MM.1S (cell line): Measurements from ENCODE around the gene ACTC1.

Source experiments
- DNase-seq: peaks from one replicate; pipeline ENCODE4 v3.0.0-alpha.2; 2015
- H2AFZ ChIP-seq: fragments of 300-600 bp; sonication (generic); 2 replicates; pipeline ENCODE4 v1.6.0; 2016; ENCODE audit warnings: antibody characterized with exemption, low read length
- H3F3A ChIP-seq: fragments of 300-600 bp; sonication (generic); 2 replicates; pipeline ENCODE4 v1.6.1; 2016; ENCODE audit warnings: mild to moderate bottlenecking, antibody characterized with exemption, low read length, moderate library complexity, mixed read lengths; ENCODE audit not compliant: insufficient read depth
- H3K27ac ChIP-seq: fragments of 300-600 bp; sonication (generic); 2 replicates; pipeline ENCODE4 v1.5.1; 2016; ENCODE audit warnings: mild to moderate bottlenecking, low read length
- H3K27me3 ChIP-seq: fragments of 300-600 bp; sonication (generic); replicated peaks from 2 replicates; pipeline ENCODE4 v1.6.0; 2016; ENCODE audit warnings: low read length; ENCODE audit not compliant: insufficient read depth
- H3K36me3 ChIP-seq: fragments of 300-600 bp; sonication (generic); replicated peaks from 2 replicates; pipeline ENCODE4 v1.6.1; 2016; ENCODE audit warnings: mild to moderate bottlenecking, low read length, mixed read lengths; ENCODE audit not compliant: insufficient read depth
- H3K4me1 ChIP-seq: fragments of 300-600 bp; sonication (generic); 2 replicates; pipeline ENCODE4 v1.6.1; 2016; ENCODE audit warnings: low read length, mixed read lengths
- H3K4me2 ChIP-seq: fragments of 300-600 bp; sonication (generic); 2 replicates; pipeline ENCODE4 v1.6.0; 2016; ENCODE audit warnings: low read depth, low read length
- H3K4me3 ChIP-seq: fragments of 300-600 bp; sonication (generic); 2 replicates; pipeline ENCODE4 v1.5.1; 2016; ENCODE audit warnings: low read length, mixed read lengths
- H3K79me2 ChIP-seq: fragments of 300-600 bp; sonication (generic); 2 replicates; pipeline ENCODE4 v1.6.1; 2016; ENCODE audit warnings: mixed run types, low read length, mixed read lengths
- H3K9ac ChIP-seq: fragments of 300-600 bp; sonication (generic); 2 replicates; pipeline ENCODE4 v1.6.1; 2016; ENCODE audit warnings: low read length, mixed read lengths
- H3K9me2 ChIP-seq: fragments of 300-600 bp; sonication (generic); replicated peaks from 2 replicates; pipeline ENCODE4 v1.6.1; 2016; ENCODE audit warnings: mild to moderate bottlenecking, low read length, mixed read lengths; ENCODE audit not compliant: insufficient read depth
- H3K9me3 ChIP-seq: fragments of 300-600 bp; sonication (generic); replicated peaks from 2 replicates; pipeline ENCODE4 v1.6.1; 2016; ENCODE audit warnings: mild to moderate bottlenecking, low read length, mixed read lengths; ENCODE audit not compliant: insufficient read depth
- H4K20me1 ChIP-seq: fragments of 300-600 bp; sonication (generic); 2 replicates; pipeline ENCODE4 v1.6.1; 2016; ENCODE audit warnings: mild to moderate bottlenecking, low read length, moderate library complexity, mixed read lengths; ENCODE audit not compliant: insufficient read depth
- EZH2 ChIP-seq: fragments of 300-600 bp; sonication (generic); optimal IDR thresholded peaks from 2 replicates; pipeline ENCODE3; 2017; ENCODE audit warnings: low read depth, mild to moderate bottlenecking, antibody characterized with exemption, low read length, mixed read lengths
- EZH2phosphoT487 ChIP-seq: fragments of 300-600 bp; sonication (generic); IDR thresholded peaks from 2 replicates; pipeline ENCODE4 v1.6.1; 2018; ENCODE audit warnings: antibody characterized with exemption, low read length
- TF ChIP-seq, protein P1 (sequence below): fragments of 300-600 bp; sonication (generic); IDR thresholded peaks from 2 replicates; pipeline ENCODE4 v1.5.1; 2016; ENCODE audit warnings: antibody characterized with exemption, low read length, mixed read lengths

Gene ACTC1

DNA sequence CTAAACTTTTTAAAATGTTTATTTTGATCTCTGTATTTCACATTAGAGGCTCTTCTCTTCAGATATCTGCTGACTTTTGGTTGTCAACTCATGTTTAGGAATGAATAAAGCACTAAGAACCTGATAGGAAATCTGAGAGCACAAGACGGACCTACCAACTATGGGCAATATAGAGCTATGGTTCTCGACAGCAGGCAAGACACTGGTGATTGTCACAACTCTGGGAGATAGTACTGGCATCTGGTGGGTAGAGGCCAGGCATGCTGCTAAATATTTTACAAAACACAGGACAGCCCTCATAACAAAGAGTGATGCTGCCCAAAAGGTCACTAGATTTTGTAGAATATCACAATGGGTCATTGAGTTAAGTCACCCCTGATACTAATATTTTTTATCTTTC, 23.0 kb downstream of the ACTC1 start:
- Histone ChIP-seq H3K79me2 (no peaks in the 10 kb centered on the region), H3K36me3 (no peaks in the 10 kb centered on the region), H3K4me1 (no peaks in the 10 kb centered on the region), H3F3A (no peaks in the 10 kb centered on the region), H3K27ac (no peak overlapping the region), H3K4me3 (no peak overlapping the region), H3K9me3 (no peaks in the 10 kb centered on the region), H3K9me2 (no peaks in the 10 kb centered on the region), H3K9ac (no peak overlapping the region), H3K27me3 (no peaks in the 10 kb centered on the region), H4K20me1 (no peaks in the 10 kb centered on the region), H3K4me2 (no peak overlapping the region), H2AFZ (no peak overlapping the region)
- no peak for DNase-seq
- no peak for TF ChIP-seq EZH2
- TF ChIP-seq, protein P1, sequence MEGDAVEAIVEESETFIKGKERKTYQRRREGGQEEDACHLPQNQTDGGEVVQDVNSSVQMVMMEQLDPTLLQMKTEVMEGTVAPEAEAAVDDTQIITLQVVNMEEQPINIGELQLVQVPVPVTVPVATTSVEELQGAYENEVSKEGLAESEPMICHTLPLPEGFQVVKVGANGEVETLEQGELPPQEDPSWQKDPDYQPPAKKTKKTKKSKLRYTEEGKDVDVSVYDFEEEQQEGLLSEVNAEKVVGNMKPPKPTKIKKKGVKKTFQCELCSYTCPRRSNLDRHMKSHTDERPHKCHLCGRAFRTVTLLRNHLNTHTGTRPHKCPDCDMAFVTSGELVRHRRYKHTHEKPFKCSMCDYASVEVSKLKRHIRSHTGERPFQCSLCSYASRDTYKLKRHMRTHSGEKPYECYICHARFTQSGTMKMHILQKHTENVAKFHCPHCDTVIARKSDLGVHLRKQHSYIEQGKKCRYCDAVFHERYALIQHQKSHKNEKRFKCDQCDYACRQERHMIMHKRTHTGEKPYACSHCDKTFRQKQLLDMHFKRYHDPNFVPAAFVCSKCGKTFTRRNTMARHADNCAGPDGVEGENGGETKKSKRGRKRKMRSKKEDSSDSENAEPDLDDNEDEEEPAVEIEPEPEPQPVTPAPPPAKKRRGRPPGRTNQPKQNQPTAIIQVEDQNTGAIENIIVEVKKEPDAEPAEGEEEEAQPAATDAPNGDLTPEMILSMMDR, result no peak
- no peak for TF ChIP-seq EZH2phosphoT487

DNA sequence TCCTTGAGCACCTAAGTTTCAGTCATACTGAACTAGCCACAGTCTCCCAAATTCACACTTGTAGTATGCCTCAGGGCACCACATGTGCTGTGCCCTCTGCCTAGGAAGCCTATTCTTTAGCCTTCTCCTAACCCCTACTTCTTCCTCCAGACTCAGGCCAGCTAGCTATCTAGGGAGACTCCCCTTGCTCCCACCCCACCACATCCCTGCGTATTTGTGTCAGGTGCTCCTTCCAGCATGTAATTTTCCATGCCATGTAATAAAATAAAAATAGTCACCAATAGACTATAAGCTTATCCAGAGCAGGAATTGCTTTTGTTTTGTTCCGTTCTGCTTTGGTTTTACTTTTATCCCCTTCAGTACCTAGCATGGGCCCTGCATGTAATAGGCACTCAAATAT, 25.6 kb downstream of the ACTC1 start:
- no peaks in the 10 kb centered on the region for H3K9me2 ChIP-seq
- H2AFZ ChIP-seq, result no peak overlapping the region
- TF ChIP-seq EZH2phosphoT487, result no peak
- no peaks in the 10 kb centered on the region for H3K79me2 ChIP-seq
- H3K9ac ChIP-seq, result no peak overlapping the region
- no peak overlapping the region for H3K27ac ChIP-seq
- no peak overlapping the region for H3K4me2 ChIP-seq
- DNase-seq, result no peak
- no peaks in the 10 kb centered on the region for H3K36me3 ChIP-seq
- H3K4me1 ChIP-seq, result no peaks in the 10 kb centered on the region
- H3K27me3 ChIP-seq, result no peaks in the 10 kb centered on the region
- no peaks in the 10 kb centered on the region for H4K20me1 ChIP-seq
- no peak overlapping the region for H3K4me3 ChIP-seq
- H3K9me3 ChIP-seq, result no peaks in the 10 kb centered on the region
- no peaks in the 10 kb centered on the region for H3F3A ChIP-seq

DNA sequence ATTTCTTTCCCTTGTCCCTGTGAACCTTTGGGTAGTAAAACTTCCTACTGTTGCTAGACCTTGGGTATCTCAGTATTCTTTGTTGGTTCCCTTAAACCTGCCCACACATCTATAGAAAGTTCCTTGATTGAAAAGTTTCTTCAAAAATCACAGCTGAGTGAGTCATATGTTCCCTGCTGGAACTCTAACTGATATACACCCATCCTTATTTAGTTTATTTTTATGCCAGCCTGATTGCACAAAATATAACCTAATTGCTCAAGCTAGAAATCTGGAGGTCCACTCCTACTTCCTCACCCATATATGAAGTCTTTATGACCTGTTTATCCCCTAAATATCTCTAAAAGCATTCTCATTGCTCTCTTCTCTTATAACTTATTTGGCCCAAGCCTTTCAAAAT, 26.8 kb downstream of the ACTC1 start:
- Histone ChIP-seq H3K27ac (no peak overlapping the region), H3K27me3 (no peaks in the 10 kb centered on the region), H3K9me3 (no peaks in the 10 kb centered on the region), H3K9me2 (no peaks in the 10 kb centered on the region), H3F3A (no peaks in the 10 kb centered on the region), H3K36me3 (no peaks in the 10 kb centered on the region), H2AFZ (no peak overlapping the region), H3K4me2 (no peak overlapping the region), H4K20me1 (no peaks in the 10 kb centered on the region), H3K79me2 (no peaks in the 10 kb centered on the region), H3K4me1 (no peaks in the 10 kb centered on the region), H3K9ac (no peak overlapping the region), H3K4me3 (no peak overlapping the region)
- TF ChIP-seq, protein P1, result no peak
- DNase-seq, result no peak

DNA sequence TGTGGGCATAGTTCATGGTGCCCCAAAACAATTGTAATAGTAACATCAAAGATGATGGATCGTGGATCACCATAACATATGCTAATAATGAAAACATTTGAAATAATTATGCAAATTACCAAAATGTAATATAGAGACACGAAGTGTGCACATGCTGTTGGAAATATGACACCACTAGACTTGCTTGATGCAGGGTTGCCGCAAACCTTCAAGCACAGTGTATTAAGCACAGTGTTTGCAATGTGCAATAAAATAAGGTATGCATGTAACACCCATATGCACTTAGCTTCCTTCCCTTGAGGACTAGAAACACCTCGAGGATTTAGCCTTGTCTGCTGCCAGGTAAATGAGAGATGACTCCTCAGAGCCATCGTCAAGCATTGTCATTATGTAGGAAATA, 29.6 kb downstream of the ACTC1 start:
- no peak overlapping the region for H3K27ac ChIP-seq
- H3K4me2 ChIP-seq, result no peak overlapping the region
- H3K36me3 ChIP-seq, result no peaks in the 10 kb centered on the region
- no peaks in the 10 kb centered on the region for H3K9me3 ChIP-seq
- no peaks in the 10 kb centered on the region for H3K27me3 ChIP-seq
- no peak for DNase-seq
- H4K20me1 ChIP-seq, result no peaks in the 10 kb centered on the region
- no peaks in the 10 kb centered on the region for H3K4me1 ChIP-seq
- no peaks in the 10 kb centered on the region for H3K9me2 ChIP-seq
- H2AFZ ChIP-seq, result no peak overlapping the region
- H3F3A ChIP-seq, result no peaks in the 10 kb centered on the region
- no peak overlapping the region for H3K9ac ChIP-seq
- H3K79me2 ChIP-seq, result no peaks in the 10 kb centered on the region
- H3K4me3 ChIP-seq, result no peak overlapping the region
- TF ChIP-seq EZH2 (no peak), EZH2phosphoT487 (no peak)
- TF ChIP-seq, protein P1, result no peak
